Activated CD4-positive, alpha-beta T cell treated with anti-CD3 and anti-CD28 coated beads for 24 hours (primary cell): ENCODE data around the gene KYNU.
"Not testable (repeated sequence)": the region's sequence is repeated elsewhere in the genome, so short reads cannot be mapped to it uniquely, and the experiment has no call there.

Experiments used
- DNase-seq, 2 donors: peaks; one replicate each; pipeline ENCODE4 v3.0.0-alpha.2; 2020; ENCODE audit warnings: low read depth in 2 of 2

Gene KYNU

DNA sequence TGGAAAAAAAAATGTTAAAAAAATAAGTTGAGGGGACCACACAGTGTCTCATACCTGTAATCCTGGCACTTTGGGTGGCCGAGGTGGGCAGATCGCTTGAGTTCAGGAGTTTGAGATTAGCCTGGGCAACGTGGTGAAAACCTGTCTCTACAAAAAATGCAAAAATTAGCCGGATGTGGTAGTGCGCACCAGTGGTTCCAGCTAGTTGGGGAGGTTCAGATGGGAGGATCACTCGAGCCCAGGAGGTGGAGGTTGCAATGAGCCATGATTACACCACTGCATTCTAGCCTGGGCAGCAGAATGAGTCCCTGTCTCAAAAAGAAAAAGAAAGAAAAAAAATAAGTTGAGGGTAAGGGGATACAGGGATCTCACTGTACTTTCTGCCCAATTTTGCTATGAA lies 6.1 kb upstream of the KYNU start:
- DNase-seq: no peak

DNA sequence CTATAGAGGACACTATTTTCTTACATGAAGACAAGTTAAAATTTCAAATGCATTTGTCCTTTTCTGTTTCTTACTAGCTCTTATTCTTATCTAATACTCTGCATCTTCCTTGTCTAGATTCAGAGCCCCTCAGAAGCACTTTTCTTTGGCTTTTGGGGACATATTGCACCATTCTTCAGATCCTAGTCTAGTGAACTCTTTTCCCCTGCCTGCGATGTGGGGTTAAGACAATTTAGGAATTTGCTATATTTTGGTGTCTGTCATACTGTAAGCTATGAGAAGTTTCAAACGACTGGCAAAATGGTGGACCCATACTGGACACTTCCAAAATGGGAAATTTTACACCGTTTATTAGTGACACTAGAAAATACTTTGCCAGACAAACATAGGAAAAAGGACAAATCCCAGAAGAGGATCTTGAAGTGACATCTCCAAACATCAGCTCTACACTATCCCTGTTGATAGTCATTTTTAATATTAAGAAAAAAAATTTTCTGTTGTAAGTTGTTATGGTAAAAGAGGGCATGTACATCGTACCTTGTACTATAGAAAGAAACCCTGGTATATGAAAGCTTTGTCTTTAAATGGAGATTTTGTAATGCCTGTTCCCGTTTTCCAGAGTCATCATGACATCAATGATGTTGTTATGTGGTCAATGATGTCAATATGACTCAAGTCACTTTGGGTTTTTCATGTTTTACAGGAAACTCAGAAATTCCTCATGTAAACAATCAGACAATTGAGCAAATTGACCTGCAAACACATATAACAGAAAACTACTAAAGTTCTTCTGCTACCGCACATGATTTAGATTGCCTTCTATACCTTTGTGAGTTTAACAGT lies 4.4 kb upstream of the KYNU start:
- DNase-seq: no peak

DNA sequence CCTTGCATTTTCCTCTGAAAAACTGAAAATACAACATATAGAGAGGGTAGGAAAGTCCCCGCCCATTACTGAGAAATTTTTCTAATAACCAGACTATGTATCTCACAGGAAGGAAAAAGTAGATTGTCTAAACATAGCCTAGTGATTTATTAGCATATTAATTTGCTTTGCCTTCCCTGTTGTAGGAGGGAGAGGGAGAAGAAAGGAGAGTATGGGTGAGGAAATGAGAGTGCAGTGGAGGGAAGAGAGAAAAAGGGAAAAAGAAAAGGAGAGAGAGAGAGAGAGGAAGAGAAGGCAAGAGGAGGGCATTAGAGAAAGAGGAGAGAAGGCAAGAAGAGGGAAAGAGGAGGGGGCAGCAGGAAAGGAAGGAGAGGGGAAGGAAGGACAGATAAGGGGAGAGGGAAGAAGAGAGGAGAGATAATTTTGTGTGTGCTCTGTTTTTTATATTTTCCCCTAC lies 3.6 kb upstream of the KYNU start:
- no peak for DNase-seq

DNA sequence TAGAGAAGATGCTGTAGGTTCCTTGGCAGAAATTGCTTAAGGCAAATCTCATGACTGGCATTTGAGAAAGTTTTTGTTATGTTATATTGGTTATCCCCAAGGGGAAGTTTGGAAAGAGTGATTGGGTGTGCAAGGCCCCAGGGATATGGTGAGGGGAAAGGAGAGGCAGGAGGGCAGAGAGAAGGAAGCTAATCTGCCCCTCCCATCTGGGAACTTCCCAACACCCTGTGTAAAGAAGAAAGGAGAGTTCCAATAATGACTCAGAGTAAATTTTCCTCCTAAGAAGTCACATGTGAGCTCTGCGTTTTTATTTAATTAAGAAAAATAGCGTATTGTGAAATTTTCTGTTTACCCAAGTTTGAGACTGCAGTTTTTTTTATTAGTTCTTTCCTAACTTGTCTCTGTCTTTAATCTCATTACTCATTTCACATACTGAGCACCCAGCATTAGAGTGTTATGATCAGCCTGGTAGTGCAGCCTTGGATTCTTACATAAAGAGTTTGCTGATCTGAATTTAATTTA lies 3.1 kb upstream of the KYNU start:
- no peak for DNase-seq

DNA sequence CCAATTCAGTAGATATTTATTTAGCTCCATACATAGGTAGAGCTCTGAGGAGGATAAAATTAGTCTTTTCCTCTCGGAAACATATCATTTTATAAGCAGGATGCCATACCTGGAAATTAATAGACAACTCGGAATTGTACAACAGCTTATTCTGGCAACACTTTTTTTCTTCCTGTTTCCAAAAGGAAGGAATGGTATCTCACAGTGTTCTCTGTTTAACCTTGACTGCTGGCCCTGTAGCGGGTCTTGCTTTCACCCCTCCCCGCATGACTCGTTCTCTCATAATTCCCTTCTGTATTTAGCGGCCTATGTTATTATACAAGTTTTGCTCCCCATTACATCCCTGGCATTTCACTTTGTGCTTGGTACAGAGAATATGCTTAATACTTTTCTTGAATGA lies 2.5 kb upstream of the KYNU start:
- no peak for DNase-seq

DNA sequence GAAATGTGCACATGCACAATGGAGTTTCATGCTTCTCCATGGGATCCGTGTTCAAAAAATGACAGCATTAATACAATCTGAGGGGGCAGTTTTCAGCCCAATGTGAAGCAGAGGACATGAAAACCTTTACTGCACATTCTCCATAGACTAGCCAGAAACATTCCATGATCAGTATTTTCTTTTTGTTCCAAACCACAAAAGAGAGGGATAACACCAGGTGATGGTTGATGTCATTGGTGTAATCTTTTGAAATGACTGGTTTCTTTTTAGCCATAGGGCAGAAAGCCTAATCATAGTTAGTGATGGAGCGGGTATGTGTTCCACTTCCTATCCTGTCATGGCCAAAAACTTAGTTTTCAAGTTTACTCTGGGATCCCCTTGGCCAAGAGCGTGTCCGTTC lies 1.8 kb upstream of the KYNU start:
- DNase-seq: no peak

DNA sequence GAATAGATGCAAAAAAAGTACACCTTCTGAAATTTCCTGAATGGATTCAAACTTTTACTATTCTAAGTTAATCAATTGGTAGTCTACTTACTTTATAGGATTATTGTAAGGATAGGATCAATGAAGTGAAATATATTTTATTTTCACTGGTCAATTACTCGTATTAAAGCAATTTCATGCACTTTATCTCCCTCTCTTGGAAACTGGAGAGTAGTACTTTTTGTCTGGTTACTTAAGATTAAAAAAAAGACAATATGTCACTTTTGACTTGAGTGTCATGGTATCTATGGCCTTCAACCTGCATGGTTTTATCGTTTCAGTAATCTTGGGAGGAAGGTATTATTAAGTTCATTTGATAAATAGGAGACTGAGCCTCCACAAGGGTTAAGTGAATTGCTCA lies 1.0 kb upstream of the KYNU start:
- DNase-seq: no peak

DNA sequence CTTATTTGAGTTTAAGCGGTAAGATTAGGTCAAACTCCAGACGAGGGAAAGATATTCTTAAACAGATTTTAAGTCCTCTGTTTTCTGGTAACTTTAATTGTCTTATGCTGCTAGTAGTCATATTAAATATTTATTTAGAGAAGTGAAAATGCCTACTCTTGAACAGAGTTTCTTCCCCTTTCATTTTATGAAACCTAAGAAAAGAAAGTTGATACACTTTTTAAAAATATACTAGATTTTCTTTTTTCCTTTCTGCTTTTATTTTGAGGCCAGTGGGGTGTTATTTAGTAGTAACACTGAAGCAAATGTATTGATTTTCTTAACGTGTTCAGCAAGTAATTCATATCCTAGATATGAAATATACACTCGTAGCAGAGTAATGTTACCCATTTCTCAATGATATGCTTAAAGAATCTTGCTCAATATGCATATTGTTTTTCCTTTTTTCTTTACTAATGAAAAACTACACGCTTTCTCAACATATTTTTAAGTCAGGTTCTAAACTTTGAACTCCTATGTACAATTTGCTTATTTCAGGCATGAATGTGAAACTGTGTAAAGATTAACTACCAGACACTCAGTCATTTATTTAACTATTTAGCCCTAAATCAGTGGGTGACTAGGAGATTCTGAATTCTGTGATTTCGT lies 691 bp downstream of the KYNU start:
- DNase-seq: no peak

DNA sequence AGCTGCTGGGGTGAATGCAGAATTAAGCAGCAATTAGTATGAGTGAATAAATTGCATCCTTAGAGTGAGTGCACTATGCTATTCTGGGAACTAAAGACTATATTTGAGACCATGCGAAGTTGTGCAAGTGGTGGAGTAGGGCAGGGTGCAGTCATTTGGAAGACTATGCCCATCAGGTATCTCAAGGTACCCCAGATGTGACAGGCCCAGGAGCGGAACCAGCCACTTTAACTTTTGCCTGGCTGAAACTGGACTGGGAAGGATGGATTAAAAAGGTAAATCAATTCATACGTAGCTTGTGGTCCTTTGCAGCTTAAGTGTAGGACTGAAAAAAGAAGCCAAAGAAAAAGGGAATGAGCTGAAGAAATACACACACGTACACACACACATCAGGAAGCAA lies 1.7 kb downstream of the KYNU start:
- DNase-seq: no peak

DNA sequence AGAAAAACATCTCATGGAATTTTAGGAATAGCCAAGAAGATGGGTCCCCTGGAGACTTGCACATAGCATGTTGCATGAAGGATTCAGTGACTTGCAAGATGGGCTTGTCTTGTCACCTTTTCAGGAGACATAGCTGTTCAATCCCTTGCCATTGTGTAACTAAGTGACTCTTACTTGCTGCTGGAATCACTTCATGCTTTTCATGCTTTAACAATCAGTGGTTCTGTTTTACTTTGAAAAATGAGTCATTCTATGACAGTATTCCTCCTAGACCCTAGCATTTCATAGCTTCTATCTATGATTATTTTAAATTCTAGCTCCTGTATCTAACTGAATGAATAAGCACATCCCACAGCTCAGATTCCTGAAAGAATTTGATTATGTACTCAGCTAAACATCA lies 2.8 kb downstream of the KYNU start:
- DNase-seq: no peak

DNA sequence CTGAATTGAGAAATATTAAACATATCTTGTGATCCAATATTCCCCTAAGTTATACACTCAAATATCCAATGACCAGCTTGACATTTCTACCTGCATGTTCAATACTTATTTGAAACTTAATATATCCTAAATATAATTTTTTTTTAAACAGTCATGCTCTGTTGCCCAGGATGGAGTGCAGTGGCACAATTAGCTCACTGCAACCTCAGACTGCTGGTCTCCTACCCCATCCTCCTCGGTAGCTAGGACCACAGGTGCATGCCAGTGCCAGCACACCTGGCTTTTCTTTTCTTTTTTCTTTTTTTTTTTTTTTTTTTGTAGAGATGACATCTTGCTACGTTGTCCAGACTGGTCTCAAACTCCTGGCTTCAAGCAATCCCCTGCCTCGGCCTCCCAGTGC lies 4.2 kb downstream of the KYNU start:
- no peak for DNase-seq

DNA sequence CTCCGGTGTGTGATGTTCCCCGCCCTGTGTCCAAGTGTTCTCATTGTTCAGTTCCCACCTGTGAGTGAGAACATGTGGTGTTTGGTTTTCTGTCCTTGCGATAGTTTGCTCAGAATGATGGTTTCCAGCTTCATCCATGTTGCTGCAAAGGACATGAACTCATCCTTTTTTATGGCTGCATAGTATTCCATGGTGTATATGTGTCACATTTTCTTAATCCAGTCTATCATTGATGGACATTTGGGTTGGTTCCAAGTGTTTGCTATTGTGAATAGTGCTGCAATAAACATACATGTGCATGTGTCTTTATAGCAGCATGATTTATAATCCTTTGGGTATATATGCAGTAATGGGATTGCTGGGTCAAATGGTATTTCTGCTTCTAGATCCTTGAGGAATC lies 5.0 kb downstream of the KYNU start:
- not testable (repeated sequence) for DNase-seq

DNA sequence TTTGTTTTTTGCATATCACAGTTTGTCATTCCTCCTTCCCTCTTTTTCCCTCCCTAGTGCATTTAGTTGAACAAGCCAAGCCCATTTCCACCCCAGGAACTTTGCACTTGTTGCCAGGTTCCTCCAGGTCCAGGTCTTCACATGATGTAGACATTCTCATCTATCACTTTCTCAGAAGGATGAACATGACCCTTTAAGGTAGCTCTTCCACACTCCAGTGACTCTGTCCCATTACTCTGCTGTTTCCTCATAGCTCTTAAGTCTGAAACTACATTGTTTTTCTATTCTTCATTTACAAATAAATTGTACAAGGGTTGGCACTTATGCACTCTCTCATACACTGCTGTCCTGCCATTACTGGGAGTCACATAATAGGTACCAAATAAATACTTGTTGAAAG lies 6.1 kb downstream of the KYNU start:
- no peak for DNase-seq

DNA sequence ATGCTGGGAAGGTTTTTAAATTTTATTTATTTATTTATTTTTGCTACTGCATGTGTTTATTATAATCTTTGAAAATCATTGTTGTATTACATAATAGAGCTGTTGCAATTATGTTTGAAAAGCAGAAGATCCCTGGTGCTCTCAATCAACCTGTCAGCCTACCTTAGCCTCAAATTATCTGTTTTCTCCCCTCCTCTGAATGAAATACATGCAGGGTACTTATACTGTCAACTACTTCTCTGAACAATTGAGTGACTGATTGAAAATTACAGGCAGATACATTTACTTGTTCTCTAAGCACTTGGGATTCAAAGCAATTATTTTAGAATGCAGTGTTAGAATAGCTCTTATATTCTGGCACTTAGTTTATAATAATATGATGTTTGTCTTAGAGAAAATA lies 8.1 kb downstream of the KYNU start:
- no peak for DNase-seq

DNA sequence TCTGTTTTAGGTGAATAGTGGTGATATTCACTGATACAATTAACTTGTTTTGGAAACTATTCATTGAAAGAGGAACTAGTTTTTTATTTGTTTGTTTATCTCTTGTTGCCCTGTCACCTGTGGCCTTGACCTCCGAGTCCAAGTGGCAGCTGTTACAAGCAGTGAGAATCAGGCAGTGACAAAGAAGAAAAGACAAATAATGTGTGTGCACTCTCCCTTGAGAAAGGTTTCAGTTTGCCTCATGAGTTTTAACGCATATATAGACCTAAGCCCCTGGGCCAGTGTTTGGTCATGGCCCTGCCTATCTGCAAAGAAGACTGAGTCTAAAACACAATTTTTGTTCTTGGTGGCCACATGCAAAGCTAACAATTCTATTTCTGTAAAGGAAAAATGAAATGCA lies 15.3 kb downstream of the KYNU start:
- no peak for DNase-seq

DNA sequence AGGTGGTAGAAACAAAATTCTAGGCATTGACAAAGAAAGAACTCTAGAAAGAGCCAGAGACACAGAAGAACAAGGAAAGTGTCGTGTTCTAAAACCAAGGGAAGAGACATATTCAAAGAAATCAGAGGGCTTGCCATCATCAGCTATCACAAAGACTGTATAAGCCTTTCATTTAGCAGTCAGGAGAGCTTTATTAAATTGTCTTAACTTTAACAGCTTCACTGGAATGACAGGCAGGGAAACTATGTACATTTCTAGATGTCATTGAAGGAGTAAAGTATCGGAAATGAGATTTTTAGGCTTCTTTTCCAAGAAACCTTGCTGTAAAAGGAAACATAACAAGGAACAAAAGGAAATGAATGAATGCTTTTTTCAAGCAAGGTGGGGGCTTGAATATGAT lies 15.8 kb downstream of the KYNU start:
- DNase-seq: no peak

DNA sequence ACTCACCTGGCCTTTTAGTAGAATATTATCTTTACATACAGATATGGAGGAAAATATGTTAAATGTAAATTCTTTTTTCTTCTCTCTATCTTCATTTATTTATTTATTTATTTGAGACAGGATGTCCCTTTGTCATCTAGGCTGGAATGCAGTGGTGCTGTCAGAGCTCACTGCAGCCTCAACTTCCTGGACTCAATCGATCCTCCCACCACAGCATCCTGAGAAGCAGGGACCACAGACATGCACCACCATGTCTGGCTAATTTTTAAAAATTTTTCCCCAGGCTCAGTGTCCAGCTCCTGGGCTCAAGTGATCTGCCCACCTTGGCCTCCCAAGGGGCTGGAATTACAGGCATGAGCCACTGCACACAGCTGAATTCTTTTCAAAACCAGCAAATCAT lies 20.3 kb downstream of the KYNU start:
- DNase-seq: no peak

DNA sequence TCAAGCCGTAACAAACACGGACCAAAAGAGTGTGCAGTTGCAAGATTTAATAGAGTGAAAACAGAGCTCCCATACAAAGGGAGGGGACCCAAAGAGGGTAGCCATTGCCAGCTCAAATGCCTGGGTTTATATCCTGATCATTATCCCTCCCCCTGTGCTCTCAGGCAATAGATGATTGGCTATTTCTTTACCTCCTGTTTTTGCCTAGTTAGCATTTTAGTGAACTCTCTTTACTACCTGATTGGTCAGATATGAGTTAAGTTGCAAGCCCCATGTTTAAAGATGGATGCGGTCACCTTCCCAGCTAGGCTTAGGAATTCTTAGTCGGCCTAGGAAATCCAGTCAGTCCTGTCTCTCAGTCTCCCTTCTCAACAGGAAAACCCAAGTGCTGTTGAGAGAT lies 22.9 kb downstream of the KYNU start:
- not testable (repeated sequence) for DNase-seq

DNA sequence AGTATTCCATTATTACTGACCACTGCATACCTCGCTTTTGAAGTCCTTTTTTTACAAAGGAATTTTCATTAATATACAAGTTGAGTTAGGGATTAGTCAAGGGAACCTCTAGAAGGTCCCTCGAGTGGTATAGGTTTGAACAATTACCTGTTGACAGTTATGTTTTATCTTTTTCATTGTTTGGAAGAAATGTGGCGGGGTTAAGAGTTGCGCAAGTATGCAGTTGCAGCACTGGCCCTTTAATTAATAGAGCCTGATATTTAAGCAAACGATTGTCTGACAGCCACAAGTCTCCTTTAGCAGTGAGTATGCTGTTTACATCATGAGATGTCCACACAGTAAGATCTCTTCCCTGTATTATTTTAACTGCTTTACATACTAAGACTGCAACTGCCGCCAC lies 24.3 kb downstream of the KYNU start:
- DNase-seq: no peak

DNA sequence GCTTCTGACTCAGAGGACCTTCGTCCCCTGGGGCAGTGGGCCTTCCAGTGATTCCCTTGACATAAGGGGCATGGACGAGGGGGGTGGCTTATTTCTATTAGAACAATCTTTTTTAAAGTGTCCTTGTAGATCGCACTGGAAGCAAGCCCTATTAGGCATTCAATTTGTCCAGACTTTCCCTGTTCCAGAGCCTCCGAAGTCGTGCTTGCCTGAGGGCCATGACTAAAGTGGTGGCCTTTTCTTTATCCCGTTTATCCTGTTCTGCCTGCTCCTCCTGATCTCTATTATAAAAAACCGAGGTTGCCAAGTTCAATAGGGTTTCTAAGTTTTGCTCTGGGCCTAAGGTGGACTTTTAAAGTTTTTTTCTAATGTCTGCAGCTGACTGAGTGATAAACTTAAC lies 26.3 kb downstream of the KYNU start:
- DNase-seq: not testable (repeated sequence)

DNA sequence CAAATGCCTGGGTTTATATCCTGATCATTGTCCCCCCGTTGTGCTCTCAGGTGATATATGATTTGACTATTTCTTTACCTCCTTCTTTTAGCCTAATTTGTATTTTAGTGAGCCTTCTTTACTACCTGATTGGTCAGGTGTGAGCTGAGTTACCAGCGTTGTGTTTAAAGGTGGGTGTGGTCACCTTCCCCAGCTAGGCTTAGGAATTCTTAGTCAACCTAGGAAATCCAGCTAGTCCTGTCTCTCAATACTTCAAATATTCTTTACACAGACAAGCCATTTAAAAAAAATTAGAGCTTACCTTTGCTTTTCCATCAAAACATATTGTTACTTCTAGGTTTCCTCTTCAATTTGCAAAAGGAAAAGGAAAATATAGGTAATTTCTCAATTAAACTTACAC lies 30.2 kb downstream of the KYNU start:
- DNase-seq: no peak

DNA sequence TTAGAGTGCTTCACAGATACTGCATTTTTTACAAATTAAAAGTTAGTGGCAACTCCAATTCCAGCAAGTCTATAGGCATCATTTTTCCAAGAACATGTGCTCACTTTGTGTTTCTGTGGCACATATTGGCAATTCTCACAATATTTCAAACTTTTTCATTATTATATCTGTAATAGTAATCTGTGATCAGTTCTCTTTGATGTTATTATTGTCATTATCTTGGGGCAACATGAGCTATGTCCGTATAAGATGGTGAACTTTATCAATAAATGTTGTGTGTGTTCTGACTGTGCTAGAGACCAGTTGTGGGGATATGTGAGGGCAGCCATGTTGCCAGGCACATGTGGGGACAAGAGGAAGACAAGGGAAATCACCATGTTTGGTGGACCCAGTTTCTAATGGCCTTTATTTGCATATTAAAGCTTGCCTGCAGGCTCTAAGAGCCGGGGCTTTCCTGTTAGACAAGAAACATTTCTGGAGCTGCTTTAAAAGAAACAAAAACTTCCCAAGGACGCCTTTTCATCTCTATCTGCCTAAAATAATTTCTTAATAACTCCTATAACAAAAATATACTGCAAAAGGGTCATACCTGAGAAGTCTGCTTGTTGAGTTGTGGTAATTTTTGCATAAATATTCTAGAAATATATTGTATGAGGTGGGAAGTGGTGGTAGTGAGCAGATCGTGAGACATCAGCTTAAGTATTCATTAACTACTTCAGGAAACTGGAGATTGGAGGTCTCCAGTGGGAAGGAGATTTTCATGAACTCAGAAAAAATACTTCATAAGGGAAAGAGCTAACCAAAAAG lies 37.2 kb downstream of the KYNU start:
- no peak for DNase-seq
